Endodermal cell (in vitro differentiated cells): ENCODE data around the gene CISD2. TPM values are rescaled to one million over a fixed set of nuclear protein-coding genes. Genes with fewer than 3 reads are reported as not detected.

Experiments used
- DNase-seq: peaks from one replicate; pipeline ENCODE4 v3.0.0-alpha.2; 2017
- H3K27ac ChIP-seq: 2 replicates; pipeline ENCODE4 v1.5.1; 2013; ENCODE audit warnings: mild to moderate bottlenecking, low read depth, low read length, moderate library complexity
- H3K27me3 ChIP-seq: 2 replicates; pipeline ENCODE4 v1.6.1; 2013; ENCODE audit warnings: mild to moderate bottlenecking, low read length, moderate library complexity; ENCODE audit not compliant: insufficient read depth, control insufficient read depth, poor library complexity, severe bottlenecking
- H3K36me3 ChIP-seq: 2 replicates; pipeline ENCODE4 v1.7.0; 2013; ENCODE audit warnings: mild to moderate bottlenecking, low read length, moderate library complexity; ENCODE audit not compliant: control insufficient read depth, insufficient read depth
- H3K4me1 ChIP-seq: one replicate; pipeline ENCODE4 v1.7.0; 2013; ENCODE audit warnings: low read length; ENCODE audit not compliant: control insufficient read depth, insufficient read depth
- H3K4me3 ChIP-seq: 2 replicates; pipeline ENCODE4 v1.5.1; 2013; ENCODE audit warnings: mild to moderate bottlenecking, low read length, moderate library complexity
- H3K9ac ChIP-seq: 2 replicates; pipeline ENCODE4 v1.6.1; 2013; ENCODE audit warnings: mild to moderate bottlenecking, low read length, moderate library complexity; ENCODE audit not compliant: poor library complexity, severe bottlenecking; ENCODE audit errors: extremely low read depth
- H3K9me3 ChIP-seq: 2 replicates; pipeline ENCODE4 v1.6.1; 2013; ENCODE audit warnings: mild to moderate bottlenecking, low read length, moderate library complexity; ENCODE audit not compliant: control insufficient read depth
- H3K27ac Mint-ChIP-seq: 2 replicates; pipeline ENCODE4 v1.8.0; 2020; ENCODE audit warnings: mixed read lengths
- H3K27me3 Mint-ChIP-seq: 2 replicates; pipeline ENCODE4 v1.8.0; 2021; ENCODE audit warnings: mild to moderate bottlenecking, mixed read lengths; ENCODE audit not compliant: insufficient read depth
- H3K36me3 Mint-ChIP-seq: 2 replicates; pipeline ENCODE4 v1.8.0; 2020; ENCODE audit warnings: low read depth, mixed read lengths
- H3K4me1 Mint-ChIP-seq: 2 replicates; pipeline ENCODE4 v1.8.0; 2020; ENCODE audit warnings: mixed read lengths
- H3K4me3 Mint-ChIP-seq: 2 replicates; pipeline ENCODE4 v1.8.0; 2020; ENCODE audit warnings: mild to moderate bottlenecking, moderate library complexity, mixed read lengths
- H3K9me3 Mint-ChIP-seq: 2 replicates; pipeline ENCODE4 v1.8.0; 2020; ENCODE audit warnings: mild to moderate bottlenecking, mixed read lengths
- CTCF ChIP-seq: fragments of 200-600 bp; sonication (generic); conservative IDR thresholded peaks from 2 replicates; pipeline ENCODE4 v1.5.0; 2021; ENCODE audit warnings: antibody characterized with exemption, mild to moderate bottlenecking
- WGBS, 2 experiments: methylation state at CpG; one replicate each; pipeline versions ENCODE4 v1.1.5 to v1.1.7; 2013; ENCODE audit warnings: missing lambda C conversion rate in 2 of 2, mixed read lengths in 1 of 2; ENCODE audit not compliant: insufficient coverage in 1 of 2, insufficient read length in 1 of 2; 5-methylcytosine and 5-hydroxymethylcytosine counted together
- total RNA-seq, 2 donors: library from RNA; stranded (reverse); fragmentation: NEBNext Ultra II Directional in 1 of 2; extraction: Animal tissue kit (Norgen Biotek cat#: 25700) in 1 of 2; gene quantifications; 2 replicates in 1 of 2; 3 replicates in 1 of 2; pipeline ENCODE4 v1.2.1, GENCODE V29; 2021

CISD2 gene
- total RNA-seq, 2 donors from 2014 or later = 36.9 to 38.5 TPM

GRCh38 chr4:102842367-102842766 lies 26.4 kb upstream of the CISD2 start:
- no peak overlapping the region for H3K9ac ChIP-seq

GRCh38 chr4:102843273-102843672 lies 25.5 kb upstream of the CISD2 start:
- H3K4me1 ChIP-seq = no peaks in the 10 kb centered on the region
- H3K27ac ChIP-seq = no peak overlapping the region
- no peaks in the 10 kb centered on the region for H3K27me3 ChIP-seq
- H3K9ac ChIP-seq = no peak overlapping the region
- H3K36me3 Mint-ChIP-seq = no peaks in the 10 kb centered on the region
- no peaks in the 10 kb centered on the region for H3K9me3 Mint-ChIP-seq
- H3K4me1 Mint-ChIP-seq = no peaks in the 10 kb centered on the region
- H3K36me3 ChIP-seq = no peaks in the 10 kb centered on the region
- no peaks in the 10 kb centered on the region for H3K27me3 Mint-ChIP-seq
- no peak for TF ChIP-seq CTCF
- H3K4me3 Mint-ChIP-seq = no peak overlapping the region
- H3K4me3 ChIP-seq = no peak overlapping the region
- no peaks in the 10 kb centered on the region for H3K9me3 ChIP-seq
- no peak overlapping the region for H3K27ac Mint-ChIP-seq
- no peak for DNase-seq

More at GRCh38 chr4:102842367-102842766, 26.4 kb upstream of the CISD2 start:
- H3K4me1 Mint-ChIP-seq = no peaks in the 10 kb centered on the region
- no peaks in the 10 kb centered on the region for H3K9me3 Mint-ChIP-seq
- no peak for TF ChIP-seq CTCF
- 83 to 87% methylated on average over 1 to 3 of the region's 3 CpGs for WGBS, 2 experiments
- no peak for DNase-seq
- Histone ChIP-seq H3K36me3 (no peaks in the 10 kb centered on the region), H3K4me3 (no peak overlapping the region), H3K27ac (no peak overlapping the region), H3K4me1 (no peaks in the 10 kb centered on the region), H3K9me3 (no peaks in the 10 kb centered on the region), H3K27me3 (no peaks in the 10 kb centered on the region)
- H3K27ac Mint-ChIP-seq = no peak overlapping the region
- H3K27me3 Mint-ChIP-seq = no peaks in the 10 kb centered on the region
- H3K36me3 Mint-ChIP-seq = no peaks in the 10 kb centered on the region
- H3K4me3 Mint-ChIP-seq = no peak overlapping the region

GRCh38 chr4:102843938-102844337 lies 24.9 kb upstream of the CISD2 start:
- no peak overlapping the region for H3K9ac ChIP-seq
- H3K27ac ChIP-seq = no peak overlapping the region
- no peaks in the 10 kb centered on the region for H3K9me3 ChIP-seq
- Mint-ChIP-seq H3K9me3 (no peaks in the 10 kb centered on the region), H3K27me3 (no peaks in the 10 kb centered on the region), H3K36me3 (no peaks in the 10 kb centered on the region), H3K27ac (no peak overlapping the region), H3K4me1 (no peaks in the 10 kb centered on the region), H3K4me3 (no peak overlapping the region)
- no peaks in the 10 kb centered on the region for H3K36me3 ChIP-seq
- no peak overlapping the region for H3K4me3 ChIP-seq
- no peak for TF ChIP-seq CTCF
- no peak for DNase-seq
- whole genome bisulfite sequencing, 2 experiments = 94% methylated on average over 1 of the region's 1 CpG; no CpG with 5 or more reads in 1 of the 2 experiments
- H3K27me3 ChIP-seq = no peaks in the 10 kb centered on the region
- no peaks in the 10 kb centered on the region for H3K4me1 ChIP-seq
